Activated T-cell treated with anti-CD3 and anti-CD28 coated beads, Interleukin-2, amount 50 U/mL, for 24 hours (primary cell): Measurements from ENCODE around the gene BHLHE23.

Source experiments
- DNase-seq: peaks from one replicate; pipeline ENCODE4 v3.0.0-alpha.2; 2020
- H3K27ac Mint-ChIP-seq: 2 replicates; pipeline ENCODE4 v1.8.0; 2020; ENCODE audit warnings: mild to moderate bottlenecking, mixed read lengths
- H3K27me3 Mint-ChIP-seq: 2 replicates; pipeline ENCODE4 v1.8.0; 2020; ENCODE audit warnings: mixed read lengths
- H3K36me3 Mint-ChIP-seq: 2 replicates; pipeline ENCODE4 v1.8.0; 2020; ENCODE audit warnings: low read depth, mixed read lengths
- H3K4me1 Mint-ChIP-seq: 2 replicates; pipeline ENCODE4 v1.8.0; 2020; ENCODE audit warnings: low read depth, mixed read lengths
- H3K4me3 Mint-ChIP-seq: 2 replicates; pipeline ENCODE4 v1.8.0; 2020; ENCODE audit warnings: mild to moderate bottlenecking, moderate library complexity, mixed read lengths
- H3K9me3 Mint-ChIP-seq: 2 replicates; pipeline ENCODE4 v1.8.0; 2020; ENCODE audit warnings: mixed read lengths

BHLHE23 gene

DNA sequence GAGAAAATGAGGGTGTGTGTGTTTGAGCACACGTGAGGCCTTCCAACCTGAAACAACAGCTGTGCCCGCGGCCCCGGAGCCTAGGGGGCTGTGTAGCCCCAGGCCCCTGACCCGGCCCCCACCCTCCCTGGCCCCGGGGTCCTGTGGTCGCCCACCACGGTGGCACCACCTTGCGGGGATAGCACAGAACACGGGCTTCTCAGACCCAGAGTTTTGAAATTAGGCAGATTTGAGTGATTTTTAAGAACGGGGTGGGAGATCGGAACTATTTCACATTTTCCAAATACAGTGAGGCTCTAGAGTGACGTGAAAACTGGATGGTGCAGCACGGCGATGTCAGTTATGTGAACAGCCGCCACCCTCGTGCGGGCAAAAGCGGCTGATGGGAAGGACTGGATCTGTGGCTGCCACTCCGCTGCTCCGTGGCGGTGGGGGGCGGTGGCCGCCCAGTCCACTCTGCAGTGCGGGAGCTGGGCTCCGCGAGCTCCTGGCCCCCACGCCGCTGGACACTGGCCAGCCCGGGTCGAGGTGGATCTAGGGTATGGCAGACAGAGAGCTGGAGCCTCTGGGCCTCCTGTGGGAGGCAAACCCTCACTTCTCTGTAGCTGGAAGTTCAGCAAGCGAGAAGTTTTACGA is 17.3 kb upstream of the BHLHE23 start:
- no peaks in the 10 kb centered on the region for H3K36me3 Mint-ChIP-seq
- H3K4me3 Mint-ChIP-seq, result no peak overlapping the region
- H3K27me3 Mint-ChIP-seq, result peaks cover 45% of the 10 kb centered on the region
- H3K4me1 Mint-ChIP-seq, result peaks cover 4% of the 10 kb centered on the region
- no peaks in the 10 kb centered on the region for H3K9me3 Mint-ChIP-seq
- DNase-seq, result no peak
- H3K27ac Mint-ChIP-seq, result no peak overlapping the region

DNA sequence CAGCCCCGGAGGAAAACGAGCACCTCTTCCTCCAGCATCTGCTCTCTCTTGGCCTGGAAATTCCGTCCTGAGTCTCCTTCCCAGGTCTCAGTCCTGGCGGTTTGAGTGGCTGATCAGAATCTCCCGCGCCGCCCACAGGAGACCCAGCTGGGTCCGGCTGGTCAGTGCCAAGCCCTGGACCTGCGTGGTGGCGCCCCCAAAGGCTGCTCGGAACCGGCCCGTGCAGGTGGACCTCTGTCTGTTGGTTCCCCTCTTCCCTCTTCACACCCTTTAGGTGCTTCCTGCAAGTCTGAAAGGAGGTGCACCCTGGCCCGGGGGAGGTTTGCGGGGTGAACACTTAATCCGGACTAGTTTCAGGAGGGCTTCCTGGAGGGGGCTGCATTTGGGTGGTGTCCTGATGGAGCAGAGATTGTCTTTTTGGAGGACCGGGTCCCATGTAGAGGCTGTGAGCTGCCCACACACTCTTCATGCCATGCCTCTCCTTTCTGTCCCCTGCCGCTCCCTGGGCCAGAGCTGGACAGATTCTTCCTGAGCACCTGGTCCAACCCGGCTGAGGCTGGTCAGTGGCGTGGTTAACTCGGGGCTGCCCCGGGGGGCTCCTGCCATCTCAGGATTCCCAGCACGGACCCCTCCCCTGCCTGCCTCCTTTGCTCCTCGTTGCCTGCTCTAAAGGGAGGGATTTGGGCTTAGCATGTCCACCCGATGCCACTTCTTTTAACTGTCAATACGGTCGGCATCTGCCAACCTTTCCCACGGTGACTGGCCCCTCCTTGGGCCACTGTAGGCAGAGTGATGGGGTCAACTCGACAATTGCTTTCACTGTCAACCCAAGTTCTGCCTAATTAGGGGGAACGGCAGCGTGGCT is 16.5 kb upstream of the BHLHE23 start:
- DNase-seq, result no peak
- Mint-ChIP-seq H3K4me3 (no peak overlapping the region), H3K4me1 (peaks cover 4% of the 10 kb centered on the region), H3K27ac (no peak overlapping the region), H3K9me3 (no peaks in the 10 kb centered on the region), H3K27me3 (peaks cover 47% of the 10 kb centered on the region), H3K36me3 (no peaks in the 10 kb centered on the region)

DNA sequence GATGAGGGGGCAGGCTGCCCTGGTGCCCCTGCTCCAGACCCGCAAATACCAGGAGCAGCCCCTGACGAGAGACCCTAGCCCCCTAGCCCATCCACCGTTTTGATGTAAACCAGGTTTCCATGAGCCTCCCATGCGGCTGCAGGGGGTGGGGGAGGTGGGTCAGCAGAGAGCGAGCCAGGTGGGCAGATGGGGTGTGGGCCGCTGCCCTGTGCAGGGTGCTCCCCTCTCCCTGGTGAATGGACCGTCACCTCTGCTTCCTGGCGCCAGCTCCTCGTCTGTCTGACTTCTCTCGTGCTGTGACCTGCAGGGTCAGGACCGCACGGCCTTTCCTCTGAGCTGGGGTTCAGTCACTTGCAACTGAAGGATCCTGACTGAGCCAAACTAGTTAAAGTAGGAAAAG is 15.7 kb upstream of the BHLHE23 start:
- Mint-ChIP-seq H3K27me3 (peaks cover 41% of the 10 kb centered on the region), H3K36me3 (no peaks in the 10 kb centered on the region), H3K4me3 (no peak overlapping the region), H3K27ac (no peak overlapping the region), H3K9me3 (no peaks in the 10 kb centered on the region), H3K4me1 (peaks cover 4% of the 10 kb centered on the region)
- no peak for DNase-seq

DNA sequence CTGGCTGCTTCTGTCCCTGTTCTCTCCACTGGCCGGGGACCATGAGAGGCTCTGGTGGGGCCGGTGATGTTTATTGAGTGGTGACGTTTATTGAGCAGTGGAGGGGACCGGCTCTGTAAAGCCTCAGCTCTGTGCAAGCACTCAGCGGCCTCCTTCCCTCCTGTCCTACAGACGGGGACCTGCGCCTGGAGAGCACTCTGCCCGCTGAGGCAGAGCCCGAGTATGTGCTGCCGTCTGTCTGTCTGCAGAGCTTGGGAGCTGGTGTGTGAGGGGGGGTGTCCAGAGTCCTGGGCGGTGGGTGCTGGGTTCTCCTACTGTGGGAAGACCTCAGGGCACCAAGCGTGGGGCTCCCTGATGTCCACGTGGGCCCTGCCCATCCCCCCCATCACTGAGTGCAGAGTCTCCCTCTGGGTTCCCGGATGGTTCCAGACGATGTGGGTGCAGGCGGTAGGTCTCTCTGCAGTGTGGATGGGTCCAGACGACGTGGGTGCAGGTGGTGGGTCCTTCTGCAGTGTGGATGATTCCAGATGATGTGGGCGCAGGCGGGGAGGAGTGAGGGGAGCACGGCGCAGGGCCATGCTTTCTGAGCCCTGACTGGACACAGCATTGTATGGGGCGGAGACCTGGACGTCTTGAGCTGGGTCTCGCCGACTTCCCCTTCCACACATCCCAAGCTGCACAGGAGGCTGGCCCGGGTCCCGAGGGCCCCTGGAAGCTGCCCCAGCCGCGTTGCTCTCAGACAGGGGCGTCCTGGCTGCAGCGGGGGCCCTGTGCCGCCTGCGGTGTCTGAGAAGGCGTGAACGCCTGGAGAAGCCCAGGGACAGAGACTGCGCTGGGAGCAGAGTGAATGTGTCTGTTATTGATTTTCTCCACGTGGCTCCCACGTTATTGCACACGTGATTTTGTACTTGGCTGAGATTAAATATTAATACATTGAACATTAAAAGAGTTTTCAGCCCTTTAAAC is 14.9 kb upstream of the BHLHE23 start:
- peaks cover 4% of the 10 kb centered on the region for H3K4me1 Mint-ChIP-seq
- no peaks in the 10 kb centered on the region for H3K36me3 Mint-ChIP-seq
- no peak for DNase-seq
- H3K4me3 Mint-ChIP-seq, result no peak overlapping the region
- H3K9me3 Mint-ChIP-seq, result no peaks in the 10 kb centered on the region
- peaks cover 34% of the 10 kb centered on the region for H3K27me3 Mint-ChIP-seq
- H3K27ac Mint-ChIP-seq, result no peak overlapping the region

DNA sequence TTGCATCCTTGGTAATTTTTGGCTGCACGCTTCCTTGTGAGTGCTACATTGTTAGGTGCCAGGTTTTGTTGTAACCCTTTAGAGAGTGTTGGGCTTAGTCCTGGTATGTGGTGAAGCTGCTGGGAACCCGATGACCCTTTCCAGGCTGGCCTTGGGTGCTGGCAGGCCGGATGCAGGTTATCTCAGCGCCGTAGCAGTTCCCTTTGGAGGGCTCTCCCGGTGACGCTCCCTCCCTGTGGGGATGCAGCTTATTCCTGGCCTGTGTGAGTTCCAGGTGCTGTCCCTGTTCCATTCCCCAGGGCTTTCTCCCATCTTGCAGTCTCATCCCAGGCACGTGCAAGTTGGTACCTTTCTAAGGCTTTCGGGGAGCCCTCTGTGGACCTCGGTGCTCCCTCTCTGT is 13.9 kb upstream of the BHLHE23 start:
- Mint-ChIP-seq H3K4me1 (peaks cover 3% of the 10 kb centered on the region), H3K27ac (no peak overlapping the region), H3K4me3 (no peak overlapping the region), H3K27me3 (peaks cover 35% of the 10 kb centered on the region), H3K9me3 (no peaks in the 10 kb centered on the region), H3K36me3 (no peaks in the 10 kb centered on the region)
- DNase-seq, result no peak

DNA sequence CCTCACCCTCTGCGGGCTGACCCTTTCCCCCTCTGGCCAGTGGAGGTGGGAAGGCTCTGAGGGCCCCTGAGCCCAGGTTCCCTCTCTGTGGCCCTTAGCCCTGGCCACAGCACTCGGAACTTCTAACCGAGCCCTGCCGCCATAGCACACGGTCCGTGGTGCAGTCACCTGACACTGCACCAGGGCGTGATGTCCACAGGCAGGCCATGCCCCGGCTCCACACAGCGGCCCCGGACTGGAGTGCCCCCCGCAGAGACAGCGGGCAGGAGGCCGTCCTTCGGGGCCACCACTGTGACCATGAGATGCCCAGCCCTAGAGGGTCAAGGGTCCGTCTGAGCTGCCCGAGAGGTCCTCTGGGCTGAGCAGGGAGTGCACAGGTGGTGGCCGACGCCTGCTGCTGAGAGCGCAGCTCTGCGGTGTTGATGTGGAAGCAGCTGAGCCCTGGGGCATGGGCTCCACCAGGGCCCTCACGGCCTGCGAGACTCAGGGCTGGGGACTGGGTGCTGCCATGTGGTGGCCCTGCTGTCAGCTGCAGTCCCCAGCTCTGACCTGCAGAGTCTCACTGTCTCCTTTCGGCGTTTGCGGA is 11.2 kb upstream of the BHLHE23 start:
- H3K27me3 Mint-ChIP-seq, result peaks cover 44% of the 10 kb centered on the region
- H3K27ac Mint-ChIP-seq, result no peak overlapping the region
- no peaks in the 10 kb centered on the region for H3K4me1 Mint-ChIP-seq
- H3K4me3 Mint-ChIP-seq, result no peak overlapping the region
- DNase-seq, result no peak
- peaks cover 11% of the 10 kb centered on the region for H3K9me3 Mint-ChIP-seq
- H3K36me3 Mint-ChIP-seq, result no peaks in the 10 kb centered on the region

DNA sequence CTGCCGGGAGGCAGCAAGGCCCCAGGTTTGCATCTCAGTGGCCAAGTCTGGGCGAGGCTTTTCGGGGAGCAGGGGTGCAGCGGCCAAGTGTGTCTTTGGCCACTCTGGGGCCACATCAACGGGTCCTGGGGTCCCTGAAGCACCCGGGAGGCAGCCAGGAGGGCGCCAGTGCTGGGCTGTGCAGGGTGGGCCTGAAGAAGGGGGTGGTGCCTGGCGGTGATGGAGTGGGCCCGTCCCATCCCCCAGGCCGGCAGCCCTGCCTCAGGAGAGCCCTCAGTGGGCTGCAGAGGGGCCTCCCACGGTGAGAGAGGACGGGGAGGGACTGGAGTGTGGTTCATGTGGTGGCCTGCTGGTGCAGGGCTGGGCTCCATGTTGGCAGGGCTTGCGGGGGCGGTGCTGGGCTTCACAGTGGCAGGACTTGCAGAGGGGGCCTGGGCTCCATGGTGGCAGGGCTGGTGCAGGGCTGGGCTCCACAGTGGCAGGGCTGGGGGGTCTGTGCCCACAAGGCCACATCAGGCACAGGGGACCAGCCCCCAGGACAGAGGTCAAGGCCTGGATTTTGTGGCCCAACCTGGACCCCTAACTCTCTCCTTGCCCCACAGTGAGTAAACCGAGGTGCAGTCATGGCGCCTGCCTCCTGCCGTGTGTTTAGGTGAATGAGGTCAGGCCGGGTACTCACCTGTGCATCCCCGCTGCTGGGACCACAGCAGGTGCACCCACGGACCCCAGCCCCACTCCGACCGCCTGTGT is 10.5 kb upstream of the BHLHE23 start:
- Mint-ChIP-seq H3K4me1 (no peaks in the 10 kb centered on the region), H3K9me3 (peaks cover 14% of the 10 kb centered on the region), H3K27ac (no peak overlapping the region), H3K36me3 (no peaks in the 10 kb centered on the region), H3K27me3 (peaks cover 47% of the 10 kb centered on the region), H3K4me3 (no peak overlapping the region)
- DNase-seq, result no peak

DNA sequence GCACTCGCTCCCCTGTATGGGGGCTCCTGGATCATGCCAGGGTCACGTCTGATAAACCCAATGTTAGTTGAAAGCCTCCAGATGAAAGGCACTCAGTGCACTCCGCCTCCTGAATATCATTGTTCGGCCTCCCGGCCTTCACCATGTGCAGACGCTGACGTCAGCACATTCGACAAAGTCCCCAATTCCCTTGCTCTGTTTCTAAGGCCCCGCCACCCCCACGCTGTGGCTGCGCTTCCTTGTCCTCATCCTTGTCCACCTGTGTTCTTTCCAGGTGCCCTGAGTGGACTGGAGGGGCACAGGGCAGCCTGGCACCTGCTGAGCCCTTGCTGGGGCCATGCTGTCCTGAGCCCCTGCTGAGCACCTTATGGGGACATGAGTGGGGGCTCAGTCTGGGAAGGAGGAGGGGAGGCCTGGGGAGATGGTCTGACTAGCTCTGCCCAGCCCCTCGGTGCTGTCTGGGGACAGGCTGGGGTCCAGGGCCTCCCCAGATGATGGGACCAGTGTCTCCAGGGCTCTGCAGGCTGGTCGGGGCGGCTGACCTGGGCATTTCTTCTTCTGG is 9.8 kb upstream of the BHLHE23 start:
- Mint-ChIP-seq H3K27me3 (peaks cover 45% of the 10 kb centered on the region), H3K27ac (no peak overlapping the region), H3K4me3 (no peak overlapping the region), H3K9me3 (peaks cover 14% of the 10 kb centered on the region), H3K36me3 (no peaks in the 10 kb centered on the region), H3K4me1 (no peaks in the 10 kb centered on the region)
- DNase-seq, result no peak

DNA sequence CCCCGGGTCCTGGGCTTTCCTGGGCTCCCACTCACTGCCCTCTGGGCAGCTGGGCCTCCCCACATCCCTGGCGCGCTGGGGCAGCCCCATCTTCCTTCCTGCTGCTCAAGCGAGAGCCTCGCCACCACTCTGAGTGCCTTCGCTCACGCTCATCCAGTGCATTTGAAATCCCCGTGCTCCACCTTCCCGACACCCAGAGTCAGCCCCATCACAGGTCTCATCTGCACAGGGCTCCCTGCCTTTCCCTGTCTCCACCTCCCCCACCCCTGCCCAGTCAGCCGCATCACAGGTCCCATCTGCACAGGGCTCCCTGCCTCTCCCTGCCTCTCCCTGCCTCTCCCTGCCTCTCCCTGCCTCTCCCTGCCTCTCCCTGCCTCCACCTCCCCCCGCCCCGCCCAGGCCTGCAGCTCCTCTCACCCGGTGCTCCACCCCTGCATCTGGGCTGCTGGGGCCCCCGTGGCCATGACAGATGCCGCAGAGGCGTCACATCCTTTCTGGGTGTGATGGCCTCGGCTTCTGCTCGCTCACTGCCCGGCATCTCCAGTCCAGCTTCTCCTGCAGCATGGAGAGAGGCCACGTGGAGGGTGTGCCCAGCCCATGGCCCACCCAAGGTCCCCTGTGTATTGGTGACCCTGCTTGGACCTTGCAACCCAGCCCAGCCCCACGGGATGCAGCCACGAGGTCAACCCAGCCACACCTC is 9.0 kb upstream of the BHLHE23 start:
- no peak overlapping the region for H3K27ac Mint-ChIP-seq
- DNase-seq, result no peak
- no peaks in the 10 kb centered on the region for H3K36me3 Mint-ChIP-seq
- H3K9me3 Mint-ChIP-seq, result peaks cover 14% of the 10 kb centered on the region
- H3K27me3 Mint-ChIP-seq, result peaks cover 43% of the 10 kb centered on the region
- no peak overlapping the region for H3K4me3 Mint-ChIP-seq
- H3K4me1 Mint-ChIP-seq, result peaks cover 2% of the 10 kb centered on the region

DNA sequence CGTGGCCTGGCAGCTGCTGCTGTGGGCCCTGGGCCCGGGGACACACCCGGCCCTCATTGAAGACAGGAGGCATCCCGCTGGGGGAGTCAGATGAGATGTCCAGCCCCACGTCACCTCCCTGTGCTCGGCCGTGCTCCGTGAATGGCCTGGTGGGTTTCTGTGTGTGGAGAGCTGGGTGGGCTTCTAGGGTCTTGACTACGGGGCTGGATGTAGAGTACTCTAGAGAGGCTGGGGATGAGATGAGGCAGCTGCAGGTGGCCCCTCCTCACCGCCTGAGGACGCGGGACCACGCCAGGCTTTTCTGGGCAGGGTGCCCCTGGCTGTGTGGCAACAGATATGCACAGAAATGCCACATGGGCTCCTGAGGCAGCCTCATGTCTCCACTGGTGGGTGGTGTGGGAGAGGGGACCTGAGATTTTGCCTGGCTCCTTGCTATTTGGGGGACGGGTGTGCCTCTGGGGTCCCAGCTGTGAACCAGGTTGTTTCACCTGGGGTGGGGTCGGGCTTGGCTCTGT is 8.4 kb upstream of the BHLHE23 start:
- no peak overlapping the region for H3K27ac Mint-ChIP-seq
- H3K9me3 Mint-ChIP-seq, result peaks cover 14% of the 10 kb centered on the region
- peaks cover 46% of the 10 kb centered on the region for H3K27me3 Mint-ChIP-seq
- H3K4me1 Mint-ChIP-seq, result peaks cover 5% of the 10 kb centered on the region
- H3K36me3 Mint-ChIP-seq, result no peaks in the 10 kb centered on the region
- H3K4me3 Mint-ChIP-seq, result no peak overlapping the region
- DNase-seq, result no peak

DNA sequence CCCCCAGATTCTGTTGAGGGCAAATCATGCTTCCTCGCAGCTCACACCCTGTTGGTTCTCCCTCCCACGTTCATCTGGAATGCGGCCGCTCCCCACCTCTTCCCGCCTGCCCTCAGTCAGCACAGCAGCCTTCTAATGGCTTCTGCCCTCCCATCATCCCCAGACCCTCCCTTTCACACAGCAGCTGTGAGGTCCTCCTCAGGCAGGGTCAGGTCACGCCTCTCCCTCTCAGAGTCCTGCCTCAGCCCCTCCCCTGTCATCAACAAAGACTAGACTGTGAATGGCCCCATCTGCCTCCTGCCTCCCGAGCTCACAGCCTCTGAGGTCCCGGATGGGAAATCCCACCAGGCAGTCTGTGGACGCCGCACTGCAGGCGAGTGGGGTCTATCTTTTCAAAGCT is 7.9 kb upstream of the BHLHE23 start:
- Mint-ChIP-seq H3K27ac (no peak overlapping the region), H3K4me1 (peaks cover 10% of the 10 kb centered on the region), H3K9me3 (peaks cover 14% of the 10 kb centered on the region), H3K27me3 (peaks cover 51% of the 10 kb centered on the region), H3K36me3 (no peaks in the 10 kb centered on the region), H3K4me3 (no peak overlapping the region)
- no peak for DNase-seq

DNA sequence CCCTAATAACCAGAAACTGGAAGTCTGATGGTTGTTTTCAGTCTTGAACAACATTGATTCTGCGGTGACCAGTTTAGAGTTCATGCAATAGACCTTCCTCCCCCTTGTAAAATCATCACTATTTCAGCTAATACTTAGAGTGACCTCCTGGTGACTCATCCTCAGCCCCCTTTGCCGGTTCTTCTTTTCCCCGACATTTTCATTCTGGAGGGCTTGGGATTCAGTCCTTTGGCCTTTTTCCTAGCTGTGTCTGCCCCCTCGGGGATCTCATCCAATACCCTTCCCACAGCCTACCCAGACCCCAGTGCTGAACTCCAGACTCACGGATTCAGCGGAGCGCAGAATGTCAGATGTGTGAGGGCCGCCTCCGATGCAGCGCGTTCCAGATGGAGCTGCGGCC is 7.5 kb upstream of the BHLHE23 start:
- H3K27me3 Mint-ChIP-seq, result peaks cover 51% of the 10 kb centered on the region
- no peaks in the 10 kb centered on the region for H3K36me3 Mint-ChIP-seq
- no peak overlapping the region for H3K27ac Mint-ChIP-seq
- H3K4me3 Mint-ChIP-seq, result no peak overlapping the region
- peaks cover 14% of the 10 kb centered on the region for H3K4me1 Mint-ChIP-seq
- peaks cover 14% of the 10 kb centered on the region for H3K9me3 Mint-ChIP-seq
- no peak for DNase-seq

DNA sequence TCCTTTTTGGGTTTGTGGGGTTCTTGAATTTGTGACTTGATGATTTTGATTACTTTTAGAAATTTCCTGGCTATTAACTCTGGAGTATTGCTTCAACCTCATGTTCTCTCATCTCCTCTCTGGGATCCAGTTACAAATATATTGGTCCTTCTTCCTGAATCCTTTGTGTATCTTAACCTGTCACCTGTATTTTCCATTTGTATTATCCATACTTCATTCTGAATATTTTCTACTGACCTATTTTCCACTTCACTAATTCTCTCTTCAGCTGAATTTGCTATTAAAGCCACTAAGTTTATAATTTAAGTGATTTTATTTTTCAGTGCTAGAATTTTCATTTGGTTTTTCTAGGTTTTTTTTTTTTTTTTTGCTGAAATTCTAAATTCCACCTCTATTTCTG is 6.4 kb upstream of the BHLHE23 start:
- peaks cover 14% of the 10 kb centered on the region for H3K9me3 Mint-ChIP-seq
- no peak overlapping the region for H3K27ac Mint-ChIP-seq
- no peak for DNase-seq
- no peak overlapping the region for H3K4me3 Mint-ChIP-seq
- peaks cover 57% of the 10 kb centered on the region for H3K27me3 Mint-ChIP-seq
- peaks cover 24% of the 10 kb centered on the region for H3K4me1 Mint-ChIP-seq
- H3K36me3 Mint-ChIP-seq, result no peaks in the 10 kb centered on the region
